K562 (cell line): ENCODE data around the gene RRBP1. TPM values are rescaled to one million over a fixed set of nuclear protein-coding genes. Genes with fewer than 3 reads are reported as not detected.

Source experiments
- ATAC-seq: fragments of 200-7000 bp; cut with Tn5 transposase; 3 replicates; pipeline ENCODE4 v1.9.1; 2020; ENCODE audit warnings: moderate library complexity
- BruUV-seq: library from RNA; stranded (reverse); fragments of 400-500 nt; replicated peaks from 2 replicates; lab custom pipeline; 2021; lab: Mats Ljungman, UMichigan
- CTCF ChIA-PET: fragments of 300-600 bp; formaldehyde crosslinking; extraction: SDS; loops from one replicate; lab custom pipeline; 2021; ENCODE audit warnings: low intra/inter-chr PET ratio; lab: Yijun Ruan, JAX
- POLR2A ChIA-PET: fragments of 300-600, 350-650 bp; sonication (Branson Sonifier 250); formaldehyde crosslinking; extraction: SDS; loops from one replicate; lab custom pipeline; 2021; ENCODE audit warnings: antibody characterized with exemption, inconsistent platforms; lab: Yijun Ruan, JAX
- DNase-seq, 4 experiments: peaks; one replicate each; pipeline versions ENCODE4 v3.0.0 to v3.0.0-alpha.2; 2011 to 2018; ENCODE audit warnings: low spot score in 3 of 4, mixed read lengths in 3 of 4; ENCODE audit errors: extremely low read depth in 1 of 4
- FAIRE-seq: peaks from 2 replicates; lab custom pipeline; 2011; peaks lifted over from hg19 to GRCh38; lab: Jason Lieb, UNC
- H2AFZ ChIP-seq: 2 replicates; pipeline ENCODE4 v1.6.0; 2011; ENCODE audit warnings: low read depth, low read length, control low read depth, inconsistent platforms
- H3K27ac ChIP-seq: fragments of 200-600 bp; 3 replicates; pipeline ENCODE4 v1.8.0; 2011; ENCODE audit warnings: low read depth, mild to moderate bottlenecking, control low read depth, inconsistent platforms, low read length, moderate library complexity, mixed read lengths; ENCODE audit errors: extremely low read depth
- H3K27me3 ChIP-seq, 2 experiments: fragments of 300-600 bp in 1 of 2; 2 replicates in 1 of 2; 3 replicates in 1 of 2; pipeline versions ENCODE4 v1.6.0 to v1.8.0; 2011; ENCODE audit warnings: inconsistent platforms in 2 of 2, low read length in 2 of 2, mild to moderate bottlenecking in 1 of 2, mixed read lengths in 1 of 2, moderate library complexity in 1 of 2; ENCODE audit not compliant: control insufficient read depth in 2 of 2, insufficient read depth in 2 of 2
- H3K36me3 ChIP-seq: fragments of 300-600 bp; 3 replicates; pipeline ENCODE4 v1.8.0; 2011; ENCODE audit warnings: mild to moderate bottlenecking, low read length, inconsistent platforms; ENCODE audit not compliant: control insufficient read depth, insufficient read depth
- H3K4me1 ChIP-seq, 2 experiments: fragments of 200-600 bp in 1 of 2; replicated peaks in 1 of 2; 2 replicates in 1 of 2; 3 replicates in 1 of 2; pipeline versions ENCODE4 v1.5.1 to v1.8.0; 2011; ENCODE audit warnings: inconsistent platforms in 2 of 2, low read length in 2 of 2, mild to moderate bottlenecking in 1 of 2, mixed read lengths in 1 of 2, moderate library complexity in 1 of 2; ENCODE audit not compliant: control insufficient read depth in 2 of 2, insufficient read depth in 2 of 2
- H3K4me2 ChIP-seq: 2 replicates; pipeline ENCODE4 v1.6.1; 2011; ENCODE audit warnings: low read length, control low read depth, inconsistent platforms, mixed read lengths; ENCODE audit not compliant: insufficient read depth
- H3K4me3 ChIP-seq: fragments of 200-600 bp; sonication (generic), shearing (Covaris generic); 2 replicates; pipeline ENCODE4 v1.5.1; 2016; ENCODE audit warnings: control low read depth, inconsistent platforms
- H3K79me2 ChIP-seq: fragments of 200-600 bp; 3 replicates; pipeline ENCODE4 v1.8.0; 2011; ENCODE audit warnings: low read length, inconsistent platforms; ENCODE audit not compliant: control insufficient read depth, insufficient read depth
- H3K9ac ChIP-seq, 2 experiments: 2 replicates each; pipeline versions ENCODE4 v1.6.0 to v1.6.1; 2011; ENCODE audit warnings: low read depth in 2 of 2, low read length in 2 of 2, control low read depth in 1 of 2, inconsistent platforms in 1 of 2, mild to moderate bottlenecking in 1 of 2, mixed read lengths in 1 of 2; ENCODE audit not compliant: insufficient read depth in 1 of 2
- H3K9me1 ChIP-seq: one replicate; pipeline ENCODE4 v1.6.0; 2011; ENCODE audit warnings: inconsistent platforms, mild to moderate bottlenecking, low read length, moderate library complexity; ENCODE audit not compliant: control insufficient read depth, insufficient read depth
- H3K9me3 ChIP-seq: replicated peaks from 2 replicates; pipeline ENCODE4 v1.5.1; 2011; ENCODE audit warnings: low read depth, low read length, inconsistent platforms; ENCODE audit not compliant: control insufficient read depth, insufficient read depth
- H4K20me1 ChIP-seq: replicated peaks from 2 replicates; pipeline ENCODE4 v1.6.1; 2011; ENCODE audit warnings: low read length, inconsistent platforms, mixed read lengths; ENCODE audit not compliant: control insufficient read depth, insufficient read depth
- CBFB ChIP-seq: sonication (generic); formaldehyde crosslinking; IDR thresholded peaks from 2 replicates; pipeline ENCODE4 v1.4.0; 2020; ENCODE audit warnings: mild to moderate bottlenecking, missing genetic modification reagents
- DPF2 ChIP-seq: fragments of 450-650 bp; IDR thresholded peaks from 2 replicates; pipeline ENCODE4 v1.6.1; 2016
- HDAC2 ChIP-seq: fragments of 450-650 bp; IDR thresholded peaks from 2 replicates; pipeline ENCODE4 v1.6.1; 2016; ENCODE audit warnings: mild to moderate bottlenecking
- KLF6 ChIP-seq: fragments of 250-450 bp; sonication (Bioruptor Pico); IDR thresholded peaks from 2 replicates; pipeline ENCODE4 v1.4.0; 2020; ENCODE audit warnings: mild to moderate bottlenecking, moderate library complexity, borderline replicate concordance
- MAFK ChIP-seq: IDR thresholded peaks from 2 replicates; pipeline ENCODE4 v1.6.1; 2011; ENCODE audit warnings: low read length, improper control_type of control experiment
- PHF21A ChIP-seq: fragments of 450-650 bp; IDR thresholded peaks from 2 replicates; pipeline ENCODE4 v1.6.1; 2017; ENCODE audit warnings: low read depth, borderline replicate concordance
- PKNOX1 ChIP-seq: fragments of 450-650 bp; IDR thresholded peaks from 2 replicates; pipeline ENCODE4 v1.6.1; 2016
- POLR3A ChIP-seq: IDR thresholded peaks from 2 replicates; pipeline ENCODE4 v1.6.1; 2011; ENCODE audit warnings: borderline replicate concordance, mild to moderate bottlenecking, moderate library complexity; ENCODE audit not compliant: insufficient read length, insufficient read depth; ENCODE audit errors: extremely low read depth
- PRDM10 ChIP-seq: fragments of 450-650 bp; IDR thresholded peaks from 2 replicates; pipeline ENCODE4 v1.6.1; 2018; ENCODE audit not compliant: partially characterized antibody
- RBM25 ChIP-seq: fragments of 200-400 bp; formaldehyde crosslinking; IDR thresholded peaks from 2 replicates; pipeline ENCODE4 v1.6.1; 2018; ENCODE audit warnings: low read length, low read depth, moderate library complexity; ENCODE audit not compliant: severe bottlenecking
- RBM34 ChIP-seq: fragments of 200-400 bp; formaldehyde crosslinking; IDR thresholded peaks from 2 replicates; pipeline ENCODE4 v1.6.1; 2018; ENCODE audit warnings: low read length, borderline replicate concordance; ENCODE audit not compliant: insufficient read depth
- SPI1 ChIP-seq: IDR thresholded peaks from 2 replicates; pipeline ENCODE4 v1.6.1; 2011; ENCODE audit warnings: low read depth, low read length, control low read depth, borderline replicate concordance
- ZKSCAN3 ChIP-seq: fragments of 250-450 bp; sonication (Bioruptor Pico); IDR thresholded peaks from 2 replicates; pipeline ENCODE4 v1.4.0; 2020
- ZNF280A ChIP-seq: fragments of 450-650 bp; IDR thresholded peaks from 2 replicates; pipeline ENCODE4 v1.6.1; 2018; ENCODE audit warnings: mild to moderate bottlenecking, low read depth; ENCODE audit not compliant: partially characterized antibody
- ZNF696 ChIP-seq: fragments of 250-450 bp; sonication (Bioruptor Pico); conservative IDR thresholded peaks from 2 replicates; pipeline ENCODE4 v1.4.0; 2020; ENCODE audit warnings: mild to moderate bottlenecking, moderate library complexity
- ZNF717 ChIP-seq: fragments of 250-450 bp; sonication (Bioruptor Pico); IDR thresholded peaks from 2 replicates; pipeline ENCODE4 v1.5.0; 2021
- ZNF75A ChIP-seq: fragments of 450-650 bp; formaldehyde crosslinking; IDR thresholded peaks from 2 replicates; pipeline ENCODE4 v1.4.0; 2020; ENCODE audit warnings: mild to moderate bottlenecking
- WGBS: fragments of 100-300 bp; shearing (Covaris generic); methylation state at CpG from one replicate; pipeline ENCODE4 v1.1.6; 2016; ENCODE audit warnings: low coverage, mixed read lengths; ENCODE audit not compliant: insufficient coverage; ENCODE audit errors: missing lambda C conversion rate; 5-methylcytosine and 5-hydroxymethylcytosine counted together
- in situ Hi-C: fragments of 300-500 bp; cut with MboI; formaldehyde crosslinking; loops from 4 replicates; pipeline ENCODE4 v1.15.0; 2018; ENCODE audit warnings: inconsistent platforms, mixed read lengths
- intact Hi-C: fragments of 100-400 bp; cut with micrococcal nuclease; formaldehyde crosslinking; loops from 2 replicates; pipeline ENCODE4 v1.14.2; 2022
- polyA plus RNA-seq, 8 experiments: library from polyadenylated mRNA; depleted of rRNA in 4 of 8; stranded (reverse) in 5 of 8; unstranded in 3 of 8; fragments of >200 nt; fragmentation: Nextera tagmentation in 2 of 8; fragmentation: Illumina TruSeq in 1 of 8; extraction: Ambion mirVana in 2 of 8; extraction: Trizol in 1 of 8; gene quantifications; 2 replicates each; pipeline versions ENCODE4 v1.2.1 to v1.2.3, GENCODE V29; 2011 to 2014; ENCODE audit warnings: inconsistent platforms in 1 of 8, missing spikeins in 1 of 8
- total RNA-seq, 7 experiments: library from RNA; depleted of rRNA in 6 of 7; stranded (reverse); fragments of >200 nt in 6 of 7; fragmentation: Illumina TruSeq in 2 of 7; extraction: Trizol in 2 of 7; gene quantifications; 2 replicates each; pipeline versions ENCODE4 v1.2.1 to v1.2.3, GENCODE V29; 2011 to 2021; ENCODE audit warnings: low replicate concordance in 1 of 7

The RRBP1 gene
- total and polyA plus RNA-seq, 9 of the 15 experiments (the other 6 are each of a cell fraction or from before 2014, with no cell fraction given), result 0.84 to 32.0 (median 17.6) TPM

DNA sequence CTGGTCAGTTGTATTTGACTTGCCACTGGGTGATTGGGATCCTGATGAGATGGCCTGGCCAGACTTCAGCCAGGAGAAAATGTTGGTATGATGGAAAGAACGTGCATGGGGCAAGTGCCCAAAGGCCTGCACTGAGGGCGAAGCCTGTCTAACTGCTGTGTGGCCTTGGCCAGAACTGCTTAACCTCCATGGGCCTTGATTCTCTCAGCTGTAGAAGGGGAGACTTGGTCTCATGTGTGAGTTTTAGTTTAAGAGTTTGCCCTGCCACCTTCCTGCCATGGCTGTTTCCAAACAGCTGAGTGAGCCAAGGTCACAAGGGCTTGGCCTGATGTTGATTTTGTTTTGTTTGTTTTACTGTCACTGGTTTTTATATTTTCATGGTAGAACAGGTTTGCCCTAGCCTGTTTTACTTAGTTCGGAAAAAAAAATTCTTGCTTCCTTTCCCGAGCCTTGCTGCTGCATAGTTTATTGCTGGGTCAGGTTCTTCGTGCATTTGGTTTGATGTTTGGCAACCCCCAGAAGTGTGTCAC lies 76.8 kb downstream of the RRBP1 start:
- ChIA-PET POLR2A (interaction anchor here (1.3 to 1.7 kb wide), 2 partner anchors 11 to 13 kb away, joined by 3 read pairs; no protein-coding TSS in a partner anchor), CTCF (no interaction called here)
- no peak overlapping the region for H2AFZ ChIP-seq
- no peaks in the 10 kb centered on the region for H3K9me1 ChIP-seq
- no peaks in the 10 kb centered on the region; the same call in 1 of the 2 replicates for H4K20me1 ChIP-seq
- DNase-seq (no peak), FAIRE-seq (no peak), ATAC-seq (no peak)
- peaks cover 14% of the 10 kb centered on the region; the same call in 1 of the 3 replicates for H3K36me3 ChIP-seq
- no peak for TF ChIP-seq KLF6 (CRISPR knock-in tag)
- TF ChIP-seq RBM25, result no peak
- TF ChIP-seq PHF21A, result no peak
- TF ChIP-seq ZNF280A, result no peak
- TF ChIP-seq ZNF75A (CRISPR knock-in tag), result no peak
- TF ChIP-seq ZKSCAN3 (CRISPR knock-in tag), result no peak
- TF ChIP-seq ZNF717 (CRISPR knock-in tag), result no peak
- no peak for TF ChIP-seq CBFB
- no peak for TF ChIP-seq HDAC2
- no peak for TF ChIP-seq DPF2
- TF ChIP-seq POLR3A, result no peak
- no peak for TF ChIP-seq PRDM10
- no peak for TF ChIP-seq SPI1
- TF ChIP-seq PKNOX1, result no peak
- TF ChIP-seq ZNF696 (CRISPR knock-in tag), result no peak
- TF ChIP-seq MAFK, result no peak
- TF ChIP-seq RBM34, result no peak
- no peak overlapping the region for H3K9ac ChIP-seq
- intact Hi-C loops, result no loop called here
- H3K4me2 ChIP-seq, result no peak overlapping the region
- H3K27me3 ChIP-seq, result no peaks in the 10 kb centered on the region
- H3K4me1 ChIP-seq, result no peaks in the 10 kb centered on the region
- H3K27ac ChIP-seq, result no peak overlapping the region
- no peaks in the 10 kb centered on the region for H3K9me3 ChIP-seq
- 76% methylated on average over 5 of the region's 5 CpGs for WGBS
- in situ Hi-C loops, result no loop called here
- H3K4me3 ChIP-seq, result no peak overlapping the region
- no TSS peak for BruUV-seq
- no peaks in the 10 kb centered on the region for H3K79me2 ChIP-seq
